Mesenchymal stem cell (in vitro differentiated cells and primary cell): ENCODE data around the gene ZNF592.
"Not testable (repeated sequence)": the region's sequence is repeated elsewhere in the genome, so short reads cannot be mapped to it uniquely, and the experiment has no call there.

Experiments
- DNase-seq: peaks from one replicate; pipeline ENCODE4 v3.0.0-alpha.2; 2013
- H2AFZ ChIP-seq: one replicate; pipeline ENCODE4 v1.6.1; 2013; ENCODE audit warnings: low read depth, mild to moderate bottlenecking, control low read depth, inconsistent platforms, low read length, moderate library complexity
- H2AK5ac ChIP-seq: 2 replicates; pipeline ENCODE4 v1.6.1; 2013; ENCODE audit warnings: low read length, moderate library complexity, mild to moderate bottlenecking, inconsistent platforms; ENCODE audit not compliant: severe bottlenecking
- H2BK120ac ChIP-seq: one replicate; pipeline ENCODE4 v1.6.1; 2013; ENCODE audit warnings: low read depth, mild to moderate bottlenecking, inconsistent platforms, low read length, moderate library complexity
- H2BK12ac ChIP-seq, 2 experiments: one replicate each; pipeline ENCODE4 v1.6.1; 2013; ENCODE audit warnings: inconsistent platforms in 2 of 2, low read length in 2 of 2, mild to moderate bottlenecking in 2 of 2, moderate library complexity in 2 of 2, control low read depth in 1 of 2
- H2BK15ac ChIP-seq: one replicate; pipeline ENCODE4 v1.6.1; 2013; ENCODE audit warnings: mild to moderate bottlenecking, low read depth, inconsistent platforms; ENCODE audit not compliant: poor library complexity, severe bottlenecking
- H2BK5ac ChIP-seq: 2 replicates; pipeline ENCODE4 v1.6.1; 2013; ENCODE audit warnings: low read depth, mild to moderate bottlenecking, low read length, control low read depth, inconsistent platforms; ENCODE audit not compliant: poor library complexity, severe bottlenecking
- H3K14ac ChIP-seq, 2 experiments: one replicate each; pipeline ENCODE4 v1.6.1; 2013; ENCODE audit warnings: inconsistent platforms in 2 of 2, low read length in 2 of 2, control low read depth in 1 of 2, mild to moderate bottlenecking in 1 of 2, moderate library complexity in 1 of 2
- H3K18ac ChIP-seq, 2 experiments: one replicate each; pipeline ENCODE4 v1.6.1; 2013; ENCODE audit warnings: inconsistent platforms in 2 of 2, low read length in 2 of 2, control low read depth in 1 of 2, low read depth in 1 of 2, mild to moderate bottlenecking in 1 of 2
- H3K23ac ChIP-seq, 2 experiments: one replicate each; pipeline ENCODE4 v1.6.1; 2013; ENCODE audit warnings: inconsistent platforms in 2 of 2, low read length in 2 of 2, mild to moderate bottlenecking in 2 of 2, moderate library complexity in 2 of 2, control low read depth in 1 of 2
- H3K27ac ChIP-seq: 2 replicates; pipeline ENCODE4 v1.5.1; 2013; ENCODE audit warnings: mild to moderate bottlenecking, moderate library complexity, low read length, control low read depth, inconsistent platforms; ENCODE audit not compliant: poor library complexity, severe bottlenecking
- H3K27me3 ChIP-seq, 2 experiments: 2 replicates each; pipeline versions ENCODE4 v1.6.1 to v1.7.0; 2013; ENCODE audit warnings: low read length in 2 of 2, mild to moderate bottlenecking in 2 of 2, moderate library complexity in 2 of 2, control low read depth in 1 of 2, inconsistent platforms in 1 of 2; ENCODE audit not compliant: control insufficient read depth in 1 of 2, insufficient read depth in 1 of 2
- H3K36me3 ChIP-seq, 2 experiments: 2 replicates each; pipeline versions ENCODE4 v1.6.1 to v1.7.0; 2013; ENCODE audit warnings: low read length in 2 of 2, control low read depth in 1 of 2, inconsistent platforms in 1 of 2, low read depth in 1 of 2, mild to moderate bottlenecking in 1 of 2; ENCODE audit not compliant: insufficient read depth in 2 of 2, control insufficient read depth in 1 of 2
- H3K4ac ChIP-seq, 2 experiments: one replicate each; pipeline ENCODE4 v1.6.1; 2013; ENCODE audit warnings: inconsistent platforms in 2 of 2, low read length in 2 of 2, mild to moderate bottlenecking in 2 of 2, moderate library complexity in 2 of 2, control low read depth in 1 of 2, low read depth in 1 of 2
- H3K4me1 ChIP-seq: 2 replicates; pipeline ENCODE4 v1.6.1; 2013; ENCODE audit warnings: low read depth, low read length, control low read depth; ENCODE audit not compliant: control insufficient read depth, insufficient read depth
- H3K4me2 ChIP-seq: 2 replicates; pipeline ENCODE4 v1.6.1; 2013; ENCODE audit warnings: low read length, mild to moderate bottlenecking, inconsistent platforms; ENCODE audit not compliant: poor library complexity, severe bottlenecking
- H3K4me3 ChIP-seq, 2 experiments: 2 replicates each; pipeline versions ENCODE4 v1.5.1 to v1.7.0; 2013; ENCODE audit warnings: low read length in 2 of 2, mild to moderate bottlenecking in 2 of 2, control low read depth in 1 of 2, low read depth in 1 of 2; ENCODE audit not compliant: insufficient read depth in 1 of 2
- H3K79me1 ChIP-seq: replicated peaks from 2 replicates; pipeline ENCODE4 v1.6.1; 2013; ENCODE audit warnings: mild to moderate bottlenecking, control low read depth, low read length, inconsistent platforms; ENCODE audit not compliant: poor library complexity, severe bottlenecking
- H3K9ac ChIP-seq: 2 replicates; pipeline ENCODE4 v1.7.0; 2013; ENCODE audit warnings: mild to moderate bottlenecking, low read length, moderate library complexity
- H3K9me3 ChIP-seq: 2 replicates; pipeline ENCODE4 v1.7.0; 2013; ENCODE audit warnings: mild to moderate bottlenecking, low read length; ENCODE audit not compliant: control insufficient read depth
- H4K8ac ChIP-seq: one replicate; pipeline ENCODE4 v1.6.1; 2013; ENCODE audit warnings: inconsistent platforms, mild to moderate bottlenecking, low read length, moderate library complexity
- H4K91ac ChIP-seq: one replicate; pipeline ENCODE4 v1.6.1; 2013; ENCODE audit warnings: mild to moderate bottlenecking, low read length, inconsistent platforms
- WGBS: methylation state at CpG from one replicate; pipeline ENCODE4 v1.1.7; 2013; ENCODE audit warnings: mixed read lengths; 5-methylcytosine and 5-hydroxymethylcytosine counted together

ZNF592 gene

GRCh38 chr15:84727429-84727828, 21.0 kb upstream of the ZNF592 start:
- no peak overlapping the region for H2AK5ac ChIP-seq
- no peak overlapping the region for H3K4me3 ChIP-seq
- DNase-seq = no peak
- no peak overlapping the region for H2BK120ac ChIP-seq
- H3K4ac ChIP-seq = no peak overlapping the region
- H3K36me3 ChIP-seq = no peaks in the 10 kb centered on the region
- H3K27ac ChIP-seq = no peak overlapping the region
- no peak overlapping the region for H3K9ac ChIP-seq
- no peak overlapping the region for H4K8ac ChIP-seq
- no peak overlapping the region for H3K4me2 ChIP-seq
- no peaks in the 10 kb centered on the region for H3K9me3 ChIP-seq
- H3K14ac ChIP-seq = no peak overlapping the region
- no peaks in the 10 kb centered on the region for H3K79me1 ChIP-seq
- no peak overlapping the region for H2BK15ac ChIP-seq
- peaks cover 2% of the 10 kb centered on the region for H3K4me1 ChIP-seq
- 88% methylated on average over 6 of the region's 6 CpGs for WGBS
- H2AFZ ChIP-seq = no peak overlapping the region
- no peaks in the 10 kb centered on the region for H3K27me3 ChIP-seq
- H2BK5ac ChIP-seq = no peak overlapping the region
- no peak overlapping the region for H4K91ac ChIP-seq
- no peak overlapping the region for H3K23ac ChIP-seq
- no peak overlapping the region for H3K18ac ChIP-seq
- no peak overlapping the region for H2BK12ac ChIP-seq

GRCh38 chr15:84731774-84732173, 16.6 kb upstream of the ZNF592 start:
- Histone ChIP-seq H3K9ac (no peak overlapping the region), H4K8ac (no peak overlapping the region), H3K4me2 (no peak overlapping the region), H3K4ac (no peak overlapping the region), H2BK5ac (no peak overlapping the region), H3K4me3 (no peak overlapping the region), H3K14ac (no peak overlapping the region), H2BK15ac (no peak overlapping the region), H3K23ac (no peak overlapping the region), H2BK12ac (no peak overlapping the region), H3K4me1 (peaks cover 16% of the 10 kb centered on the region), H3K79me1 (no peaks in the 10 kb centered on the region), H3K36me3 (no peaks in the 10 kb centered on the region), H2AK5ac (no peak overlapping the region), H3K27ac (no peak overlapping the region), H2BK120ac (no peak overlapping the region), H3K18ac (no peak overlapping the region), H4K91ac (no peak overlapping the region), H3K27me3 (no peaks in the 10 kb centered on the region), H2AFZ (no peak overlapping the region), H3K9me3 (no peaks in the 10 kb centered on the region)
- DNase-seq = peak; percentile 22

DNA sequence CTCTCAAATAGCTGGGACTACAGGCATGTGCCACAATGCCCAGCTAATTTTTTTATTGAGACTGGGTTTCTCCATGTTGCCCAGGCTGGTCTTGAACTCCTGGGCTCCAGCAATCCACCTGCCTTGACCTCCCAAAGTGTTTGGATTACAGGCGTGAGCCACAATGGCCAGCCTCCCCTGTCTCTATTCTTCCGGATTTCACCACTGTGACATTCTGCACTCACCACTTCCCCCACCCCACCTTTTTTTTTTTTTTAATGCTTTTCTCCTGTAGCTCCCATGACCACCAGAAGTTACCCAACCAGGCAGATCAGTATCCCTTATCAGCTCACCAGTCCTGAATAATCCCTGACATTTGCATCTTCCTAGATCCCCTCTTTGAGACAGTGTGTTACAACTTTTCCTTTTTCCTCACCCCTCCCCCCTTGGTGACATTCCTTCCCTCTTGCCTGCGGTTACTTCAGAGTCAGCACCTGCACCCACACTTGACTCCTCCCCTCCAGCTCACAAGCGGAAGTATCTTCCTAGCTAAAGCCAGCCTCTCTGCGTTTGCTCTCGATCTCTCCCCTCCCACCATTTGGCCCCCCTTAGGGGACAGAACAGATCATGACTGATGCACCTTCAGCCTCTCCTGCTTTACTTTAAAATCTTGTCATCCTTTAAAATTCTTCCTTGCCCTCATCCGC, 13.5 kb upstream of the ZNF592 start:
- H3K4me2 ChIP-seq = peak overlapping the region; percentile 44
- H3K9ac ChIP-seq = no peak overlapping the region
- peak overlapping the region; percentile 90 for H3K27ac ChIP-seq
- 11% methylated on average over 7 of the region's 7 CpGs for WGBS
- H4K91ac ChIP-seq = no peak overlapping the region
- peak overlapping the region; percentile 37 for H2AFZ ChIP-seq
- no peak overlapping the region for H2BK120ac ChIP-seq
- DNase-seq = peak; percentile 51
- H2BK5ac ChIP-seq = peak overlapping the region; percentile 84
- no peak overlapping the region for H2BK12ac ChIP-seq
- H2AK5ac ChIP-seq = peak overlapping the region; percentile 92
- H3K14ac ChIP-seq = no peak overlapping the region
- peak overlapping the region in 1 of 2 experiments; percentile 11 for H3K18ac ChIP-seq
- H2BK15ac ChIP-seq = no peak overlapping the region
- no peak overlapping the region for H3K23ac ChIP-seq
- H3K9me3 ChIP-seq = no peaks in the 10 kb centered on the region
- H3K4ac ChIP-seq = no peak overlapping the region
- peaks cover 16% of the 10 kb centered on the region for H3K4me1 ChIP-seq
- H3K27me3 ChIP-seq = no peaks in the 10 kb centered on the region
- H4K8ac ChIP-seq = no peak overlapping the region
- no peaks in the 10 kb centered on the region for H3K79me1 ChIP-seq
- H3K36me3 ChIP-seq = no peaks in the 10 kb centered on the region
- H3K4me3 ChIP-seq = no peak overlapping the region

- not testable (repeated sequence) for H3K36me3 ChIP-seq, H3K79me1 ChIP-seq, H3K14ac ChIP-seq, H3K18ac ChIP-seq, H4K8ac ChIP-seq, H2BK120ac ChIP-seq, H4K91ac ChIP-seq, H3K27me3 ChIP-seq, H3K9ac ChIP-seq, H2BK15ac ChIP-seq, H3K4me3 ChIP-seq, H3K4ac ChIP-seq, H2BK5ac ChIP-seq, H3K23ac ChIP-seq, H3K9me3 ChIP-seq
- H3K4me1 ChIP-seq = peaks cover 16% of the 10 kb centered on the region
- peak overlapping the region; percentile 44 for H2AK5ac ChIP-seq
- H2BK12ac ChIP-seq = peak overlapping the region in 1 of 2 experiments; percentile 24
- WGBS = 83% methylated on average over 9 of the region's 9 CpGs
- peak; percentile 60 for DNase-seq
- peak overlapping the region; percentile 37 for H2AFZ ChIP-seq
- peak overlapping the region; percentile 90 for H3K27ac ChIP-seq
- H3K4me2 ChIP-seq = peak overlapping the region; percentile 38
Measured at GRCh38 chr15:84735480-84736061, 12.8 kb upstream of the ZNF592 start.
